ENCODE measurements around the gene THSD7A.

THSD7A gene

DNA sequence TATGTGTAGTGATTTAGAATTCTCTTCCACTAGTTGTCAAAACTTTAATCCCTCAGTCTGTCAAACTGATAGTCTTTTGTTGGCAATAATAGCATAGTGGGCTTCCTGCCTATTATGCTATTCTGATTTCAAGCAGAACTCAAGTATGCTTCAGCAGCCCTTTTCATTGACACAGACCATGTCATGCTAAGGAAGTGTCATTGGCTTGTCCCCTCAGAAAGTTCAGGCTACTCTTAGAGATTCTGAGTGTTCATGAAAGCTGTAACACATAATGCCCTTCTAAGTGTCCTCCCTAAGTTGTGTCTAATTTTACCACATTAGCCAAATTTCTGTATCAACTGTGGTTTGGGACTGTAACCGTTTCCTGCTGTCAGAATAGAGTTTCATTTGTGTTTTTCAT lies 198.7 kb downstream of the THSD7A start:
- no peak for DNase-seq (ENCODE audit: low read depth in 2 of 2)

DNA sequence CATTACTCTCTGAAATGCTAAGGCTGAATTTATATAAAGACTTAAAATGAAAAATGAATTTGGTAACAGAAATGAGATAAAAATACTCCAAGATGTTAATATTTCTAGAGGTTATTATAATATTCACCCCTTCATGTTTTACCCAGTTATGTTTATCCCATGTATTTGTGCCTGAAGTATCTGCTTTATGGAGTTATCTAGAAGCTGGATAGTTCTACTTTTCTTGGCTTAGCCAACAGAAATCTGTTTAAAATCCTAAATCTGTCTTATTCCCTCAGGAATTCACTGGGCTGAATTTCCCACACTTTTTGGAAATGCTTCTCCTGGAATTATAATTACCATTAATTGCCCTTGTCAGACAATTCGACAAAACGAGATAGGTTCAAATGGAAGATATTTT lies 201.6 kb downstream of the THSD7A start:
- no peak for DNase-seq (ENCODE audit: low read depth in 2 of 2)

DNA sequence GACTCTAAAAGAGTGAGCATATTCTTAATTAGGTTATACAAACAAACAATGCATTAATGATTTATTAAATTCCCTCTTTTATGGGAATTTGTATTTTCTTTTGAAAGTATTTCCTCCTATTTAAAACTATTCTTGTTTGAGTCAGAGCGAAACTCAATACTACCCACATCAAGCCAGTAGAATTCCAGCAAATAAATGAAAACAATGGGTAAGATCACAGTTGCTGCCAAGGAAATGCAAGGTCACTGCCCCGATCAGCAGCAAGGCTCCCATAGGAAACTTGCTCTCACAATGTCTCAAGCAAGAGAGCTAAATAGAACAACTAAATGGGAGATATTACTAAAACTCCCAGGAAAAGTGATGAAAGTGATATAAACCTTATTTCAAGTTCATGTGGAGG lies 206.3 kb downstream of the THSD7A start:
- DNase-seq (ENCODE audit: low read depth in 2 of 2) = no peak

DNA sequence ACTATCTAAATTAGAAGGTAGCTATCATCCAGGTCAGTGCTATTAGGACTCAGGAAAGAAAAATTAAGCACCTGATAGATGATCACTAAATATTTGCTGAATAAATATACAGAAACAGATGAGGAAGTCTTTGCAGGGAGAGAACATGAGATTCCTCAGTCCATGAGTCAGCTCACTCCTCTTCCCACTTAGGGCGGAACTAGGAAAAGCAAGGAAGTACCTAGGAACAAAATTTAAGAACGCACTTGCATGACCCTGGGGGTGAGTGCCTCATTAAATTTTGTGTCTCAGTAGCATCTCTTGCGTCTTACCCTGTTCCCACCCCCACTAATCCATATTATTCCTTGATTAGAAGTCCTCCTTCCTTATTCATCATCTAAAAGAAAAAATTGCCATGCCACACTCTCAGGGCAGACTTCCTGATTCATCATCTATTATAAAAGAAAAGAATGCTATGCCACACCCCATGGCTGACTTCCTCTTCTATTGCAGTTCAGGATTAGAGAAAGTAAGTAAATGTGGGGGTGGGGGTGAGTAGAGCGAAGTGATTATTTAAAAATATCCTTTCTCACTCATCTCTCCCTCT lies 208.8 kb downstream of the THSD7A start:
- DNase-seq (ENCODE audit: low read depth in 2 of 2) = no peak

DNA sequence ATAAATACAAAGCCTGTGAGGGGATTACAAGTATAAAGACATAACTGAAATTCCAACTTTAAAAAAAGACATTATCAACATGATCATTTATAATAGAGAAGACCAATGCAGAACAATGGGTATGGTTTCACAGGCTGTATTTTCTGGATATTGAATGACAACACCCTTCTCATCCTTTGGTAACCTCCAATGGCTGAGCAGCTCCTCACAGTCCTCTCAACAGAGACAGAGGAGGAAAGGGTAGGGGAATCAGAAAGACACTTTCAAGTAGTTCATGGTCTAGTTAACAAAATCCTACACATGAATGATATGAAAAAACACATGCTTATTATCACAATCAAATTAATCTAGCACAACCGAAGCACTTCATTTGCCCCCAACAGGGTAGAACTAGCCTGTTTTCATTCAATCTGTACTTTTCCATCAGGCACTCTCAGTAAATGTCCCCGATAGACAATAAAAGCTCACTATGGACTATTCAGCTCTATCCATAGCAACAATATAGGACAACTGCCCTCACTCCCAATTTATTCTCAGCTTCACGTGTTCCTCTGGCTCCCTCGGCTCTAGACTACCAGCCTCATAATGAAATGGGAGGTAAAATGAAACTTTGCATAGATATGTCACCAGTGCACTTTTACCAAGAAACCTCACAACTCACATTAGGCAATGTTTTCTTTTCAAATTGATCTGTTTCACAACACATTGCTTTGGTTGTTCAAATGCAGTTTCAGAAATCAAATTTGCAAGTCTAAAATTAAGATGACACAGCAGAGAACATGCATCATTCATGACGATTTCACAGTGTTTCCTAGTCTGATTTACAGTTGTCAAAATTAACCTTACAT lies 211.4 kb downstream of the THSD7A start:
- DNase-seq (ENCODE audit: low read depth in 2 of 2) = no peak

DNA sequence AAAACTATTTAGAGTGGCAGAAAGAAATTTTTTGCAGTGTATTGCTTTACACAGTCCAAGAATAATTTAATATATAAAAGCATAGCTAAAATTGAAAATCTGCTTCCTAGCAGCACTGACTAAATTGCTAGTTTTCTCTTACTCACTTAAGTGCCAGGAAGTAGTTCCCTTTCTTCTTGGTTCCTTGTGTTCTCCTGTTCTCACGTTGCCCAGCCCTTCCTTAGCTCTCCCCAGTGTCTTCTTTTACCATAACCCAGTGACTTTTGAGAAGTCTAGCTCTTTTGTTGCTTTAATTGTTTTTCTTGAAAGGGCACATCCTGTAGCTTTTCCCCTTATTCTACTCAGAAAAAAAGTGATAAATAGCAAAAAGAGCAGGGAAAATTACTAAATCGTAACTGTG lies 215.5 kb downstream of the THSD7A start:
- no peak for DNase-seq (ENCODE audit: low read depth in 2 of 2)

DNA sequence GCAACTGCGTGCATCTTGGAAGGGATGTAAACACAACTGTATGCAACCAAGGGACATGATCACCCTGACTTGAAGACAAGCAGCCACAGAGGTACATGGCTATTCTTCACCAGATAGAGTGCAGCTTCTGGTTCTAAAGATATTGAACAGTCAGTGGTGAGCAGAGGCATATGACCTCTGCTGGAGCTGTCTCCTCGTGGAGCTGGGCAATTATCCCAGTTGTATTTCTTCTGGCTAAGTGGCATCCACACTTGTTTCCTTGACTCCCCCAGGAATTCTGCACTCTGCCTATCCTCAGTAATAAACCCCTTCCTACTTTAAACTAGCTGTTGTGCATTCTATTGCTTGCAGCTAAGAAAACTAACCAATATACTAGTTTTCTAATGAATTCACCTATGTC lies 216.8 kb downstream of the THSD7A start:
- no peak for DNase-seq (ENCODE audit: low read depth in 2 of 2)

DNA sequence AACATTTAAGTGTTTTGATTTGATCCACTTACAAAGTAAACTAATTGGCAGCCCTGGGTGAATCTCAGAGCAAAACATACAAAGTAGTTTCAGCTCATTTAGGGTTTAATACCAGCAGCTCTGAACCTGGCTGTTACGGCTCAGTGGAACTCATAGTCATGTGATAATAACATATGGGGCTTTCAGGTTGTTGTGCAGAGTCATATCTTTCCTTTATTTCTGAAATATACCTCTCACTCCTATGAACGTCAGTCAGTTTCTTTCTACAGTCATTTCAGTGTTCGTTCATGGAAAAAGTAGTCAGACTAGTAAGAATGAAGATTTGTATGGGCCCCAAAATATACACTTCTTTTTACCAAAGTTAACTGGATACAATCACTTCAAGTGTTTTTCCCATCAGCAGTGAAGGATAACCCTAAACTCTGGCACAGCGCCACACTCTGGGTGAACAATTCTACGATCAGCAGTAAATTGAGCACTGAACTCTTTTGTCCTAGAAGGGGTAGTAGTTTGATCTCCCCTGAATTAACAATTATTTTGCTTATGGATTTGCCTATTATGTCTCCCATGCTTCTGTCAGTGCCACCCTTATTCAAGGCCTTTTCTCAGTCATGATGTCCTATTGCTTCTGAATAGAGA lies 218.6 kb downstream of the THSD7A start:
- no peak for DNase-seq (ENCODE audit: low read depth in 2 of 2)

DNA sequence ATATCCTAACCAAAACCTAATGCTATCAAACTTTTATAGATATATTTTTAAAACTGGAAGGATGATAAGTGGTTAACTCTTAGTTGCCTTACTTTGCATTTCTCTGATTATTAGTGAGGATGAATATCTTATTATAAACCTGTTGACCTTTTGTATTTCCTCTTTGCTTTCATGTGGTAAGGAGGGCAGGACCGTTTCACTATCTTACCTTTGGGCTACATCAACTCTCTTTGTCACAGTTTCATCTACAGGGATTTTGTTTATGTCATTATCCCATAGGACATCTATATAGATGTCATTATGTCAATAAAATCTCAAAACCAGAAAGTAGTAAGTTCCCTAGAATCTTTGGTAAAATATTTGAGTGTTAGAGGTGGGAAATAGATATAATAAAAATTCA lies 219.3 kb downstream of the THSD7A start:
- DNase-seq (ENCODE audit: low read depth in 2 of 2) = no peak

DNA sequence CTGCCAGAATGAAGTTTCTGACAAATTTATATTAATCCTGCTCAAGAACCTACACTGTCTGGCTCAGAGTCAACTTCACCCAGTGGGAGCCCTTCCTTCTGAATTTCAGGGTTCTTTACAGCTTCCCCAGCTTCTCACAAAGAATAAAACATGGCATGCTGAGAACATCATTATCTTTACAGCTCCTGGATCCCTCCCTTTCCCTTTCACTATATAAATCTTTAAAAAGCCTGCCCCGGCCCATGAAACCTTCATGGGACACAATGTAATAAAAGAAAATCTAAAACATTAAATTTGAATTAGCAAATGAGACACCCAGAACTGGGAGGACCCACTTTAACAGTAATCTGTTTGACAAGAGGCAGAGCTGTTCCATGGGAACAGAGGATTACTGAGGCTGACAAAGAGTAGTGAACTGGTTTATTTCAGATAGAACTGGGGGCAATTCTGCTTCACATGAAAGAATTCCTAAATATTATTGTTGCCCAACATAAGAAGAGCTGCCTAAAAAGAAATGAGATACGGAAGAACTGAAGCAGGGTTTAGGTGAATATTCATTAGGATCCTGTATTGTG lies 222.8 kb downstream of the THSD7A start:
- DNase-seq (ENCODE audit: low read depth in 2 of 2) = no peak

DNA sequence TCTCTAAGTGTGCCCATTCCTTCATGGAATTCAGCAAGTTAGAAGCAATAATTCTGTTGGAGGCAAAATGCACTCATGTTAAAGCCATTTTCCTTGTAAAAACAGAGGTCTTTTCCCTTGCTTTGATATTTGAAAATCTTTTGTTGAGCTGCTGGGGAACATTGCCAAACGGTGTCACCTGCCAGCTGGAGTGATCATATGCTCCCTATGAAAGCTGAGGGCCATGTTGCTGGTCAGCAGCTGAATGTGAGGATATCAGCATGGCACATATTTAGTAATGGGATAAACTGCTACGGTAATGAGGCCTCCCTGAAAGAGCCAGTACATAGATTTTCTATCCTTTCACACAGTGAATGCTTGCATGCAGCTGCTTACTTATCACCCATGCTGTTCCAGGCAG lies 224.3 kb downstream of the THSD7A start:
- DNase-seq (ENCODE audit: low read depth in 2 of 2) = no peak

DNA sequence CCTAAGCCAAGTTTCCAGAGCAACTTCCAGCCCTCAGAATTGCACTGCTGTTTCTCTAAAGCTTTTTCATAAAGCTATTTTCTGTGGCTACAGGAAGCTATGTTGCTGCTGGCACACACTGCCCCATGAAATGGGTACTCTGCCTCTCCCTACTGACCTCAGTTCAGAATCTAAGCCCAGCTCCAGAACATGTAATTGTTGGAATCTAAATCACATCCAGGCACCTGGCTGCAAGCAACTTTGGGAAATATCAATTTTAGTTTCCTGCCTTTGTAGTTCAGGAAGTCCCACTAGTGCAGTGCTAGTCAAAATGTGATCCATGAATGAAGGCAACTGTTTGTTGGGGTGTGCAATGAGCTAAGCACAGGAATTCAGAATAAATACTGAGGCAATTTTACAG lies 226.2 kb downstream of the THSD7A start:
- no peak for DNase-seq (ENCODE audit: low read depth in 2 of 2)

DNA sequence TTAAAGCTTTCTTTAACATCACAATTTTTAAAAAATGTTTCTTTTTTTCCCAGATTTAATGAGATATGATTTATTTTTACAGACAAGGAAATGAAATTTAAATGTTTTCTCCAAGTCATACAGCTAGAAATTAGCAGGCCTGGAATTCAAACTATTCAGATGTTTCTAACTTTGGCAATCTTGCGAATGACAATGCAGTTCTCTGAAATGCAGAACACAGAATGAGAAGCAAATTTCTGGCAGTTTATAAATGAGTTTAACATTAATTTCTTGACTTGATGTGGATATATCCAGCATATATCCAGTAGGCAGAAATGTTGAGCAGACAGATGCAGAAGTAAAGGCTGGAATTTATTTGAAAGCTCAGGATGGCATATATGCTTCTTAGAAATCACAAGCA lies 227.5 kb downstream of the THSD7A start:
- no peak for DNase-seq (ENCODE audit: low read depth in 2 of 2)

DNA sequence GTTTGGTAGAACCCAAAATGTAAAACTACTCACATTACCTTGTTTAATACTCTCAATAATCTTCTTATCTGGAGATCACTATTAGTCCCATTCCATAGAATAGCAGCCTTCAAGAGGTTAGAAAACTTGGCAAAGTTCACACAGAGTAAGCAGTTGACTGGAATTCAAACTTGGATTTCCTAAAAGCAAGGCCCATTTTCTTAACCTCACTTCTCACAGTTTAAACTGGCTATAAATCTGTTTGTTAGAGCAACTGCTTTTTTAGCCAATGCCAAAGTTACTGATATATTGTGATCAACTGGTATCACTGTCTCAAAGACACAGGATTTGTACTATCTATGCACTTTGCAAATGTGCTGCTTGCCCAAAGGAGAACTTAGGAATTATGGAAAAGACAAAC lies 230.2 kb downstream of the THSD7A start:
- no peak for DNase-seq (ENCODE audit: low read depth in 2 of 2)

DNA sequence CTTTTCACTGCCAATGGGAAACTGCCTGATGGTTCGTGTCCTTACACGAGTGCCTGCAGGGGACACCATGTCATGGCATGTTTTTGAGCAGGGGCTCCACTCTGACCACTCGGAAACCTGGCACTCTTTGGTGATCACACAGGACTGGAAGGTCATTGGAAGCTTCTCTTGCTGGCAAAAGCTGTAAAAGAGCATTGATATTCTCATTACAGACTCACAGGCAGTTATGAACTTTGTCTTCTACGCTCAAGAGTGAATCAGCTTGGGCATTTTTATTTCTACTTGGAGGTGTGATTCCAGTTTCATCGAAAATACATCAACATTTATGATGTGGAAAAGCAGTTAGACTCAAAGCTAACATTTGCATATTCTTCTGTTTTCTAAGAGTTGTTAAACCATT lies 238.7 kb downstream of the THSD7A start:
- DNase-seq (ENCODE audit: low read depth in 2 of 2) = no peak

DNA sequence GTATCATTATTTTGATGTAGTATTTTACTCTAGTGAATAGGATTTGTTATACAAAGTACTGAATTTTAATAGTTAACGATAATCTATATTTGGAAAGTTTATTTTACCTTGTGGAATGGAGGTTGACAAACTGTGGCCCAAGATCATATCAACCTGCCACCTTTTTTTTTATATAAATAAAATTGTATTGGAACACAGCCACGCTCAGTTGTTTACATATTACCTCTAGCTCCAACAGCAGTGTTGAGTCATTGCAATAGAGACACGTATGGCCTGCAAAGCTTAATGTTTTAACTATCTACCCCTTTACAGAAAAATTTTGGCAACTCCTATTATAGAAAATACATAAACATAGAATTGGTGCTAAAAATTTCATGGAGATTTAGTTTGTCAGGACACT lies 239.3 kb downstream of the THSD7A start:
- no peak for DNase-seq (ENCODE audit: low read depth in 2 of 2)

DNA sequence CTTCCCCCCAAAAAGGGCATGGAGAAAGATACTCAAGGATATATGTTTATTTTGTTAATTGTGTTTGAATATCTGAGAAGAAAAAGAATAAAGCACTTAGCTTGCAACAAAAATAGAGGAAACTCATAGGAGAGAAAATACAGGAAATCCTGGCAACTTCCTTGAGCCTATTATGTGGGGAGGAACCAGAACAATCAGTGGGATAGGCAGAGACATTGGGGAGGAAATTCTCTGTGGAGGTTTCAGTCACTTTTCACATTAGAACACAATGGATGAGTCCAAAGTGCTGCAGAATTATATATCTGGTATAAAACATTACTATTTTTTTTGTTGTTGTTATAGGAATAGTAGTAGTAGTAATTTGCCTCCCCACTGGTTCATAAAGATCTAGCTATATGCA lies 240.1 kb downstream of the THSD7A start:
- no peak for DNase-seq (ENCODE audit: low read depth in 2 of 2)

DNA sequence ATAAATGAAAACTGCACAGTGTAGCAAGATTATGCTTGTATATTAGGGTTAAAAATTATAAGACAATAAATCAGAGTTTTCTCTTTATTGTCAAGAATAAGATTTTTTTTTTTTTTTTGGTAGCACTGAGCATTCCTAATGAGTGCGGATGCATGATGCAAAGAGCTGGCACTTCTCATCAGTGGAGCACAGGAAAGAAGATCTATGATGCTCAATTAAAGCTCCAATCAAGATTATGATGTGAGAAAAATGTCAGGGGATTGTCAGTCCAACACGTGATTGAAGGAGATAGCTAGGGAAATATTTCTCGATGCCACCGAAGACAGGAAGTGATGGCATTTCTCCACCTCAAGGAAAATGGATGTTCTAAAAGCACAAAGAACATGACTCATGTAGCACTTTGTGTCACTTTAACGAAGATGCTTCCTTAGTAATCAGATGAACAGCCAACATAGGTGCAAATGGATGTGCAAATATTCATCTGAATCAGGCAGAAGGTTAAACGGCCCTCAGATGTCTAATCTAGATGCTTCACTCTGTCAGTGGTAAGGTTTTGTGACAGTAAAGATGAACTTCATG lies 240.9 kb downstream of the THSD7A start:
- DNase-seq (ENCODE audit: low read depth in 2 of 2) = no peak

DNA sequence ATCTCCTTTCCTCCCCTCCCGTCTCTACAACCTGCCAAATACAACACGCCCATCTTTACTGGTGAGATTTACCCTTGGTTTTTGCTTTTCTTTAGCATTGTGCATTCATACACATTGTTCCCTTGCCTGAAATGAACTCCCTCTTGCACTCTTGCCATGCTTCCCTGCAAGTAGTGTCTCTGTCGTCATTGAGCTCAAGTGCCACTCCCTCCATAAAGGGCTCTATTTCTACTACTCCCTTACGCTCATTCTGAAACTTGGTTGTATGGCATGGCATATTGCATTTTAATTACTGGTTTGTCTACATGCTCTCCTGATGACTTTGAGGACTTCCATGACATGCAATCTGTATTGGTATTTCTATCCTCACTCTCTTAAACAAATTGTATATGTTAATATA lies 242.7 kb downstream of the THSD7A start:
- no peak for DNase-seq (ENCODE audit: low read depth in 2 of 2)

DNA sequence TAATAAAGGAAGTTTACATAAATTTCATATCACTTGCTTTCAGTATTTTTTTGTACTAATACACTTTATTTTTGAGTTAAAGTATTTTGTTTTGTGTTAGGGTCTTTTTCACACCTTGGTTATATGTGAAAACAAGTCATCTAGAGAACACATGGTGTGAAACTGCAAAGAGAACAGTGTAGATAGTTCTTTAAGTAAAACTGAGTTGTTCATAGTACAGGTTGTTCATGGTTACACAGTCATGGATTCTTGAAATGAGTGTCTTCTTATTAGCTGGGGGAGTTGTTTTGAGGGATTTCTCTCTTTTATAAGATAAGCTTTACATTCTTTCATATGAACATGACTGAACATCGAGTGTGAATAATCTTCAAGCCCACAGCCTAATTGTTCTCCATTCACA lies 244.2 kb downstream of the THSD7A start:
- no peak for DNase-seq (ENCODE audit: low read depth in 2 of 2)

DNA sequence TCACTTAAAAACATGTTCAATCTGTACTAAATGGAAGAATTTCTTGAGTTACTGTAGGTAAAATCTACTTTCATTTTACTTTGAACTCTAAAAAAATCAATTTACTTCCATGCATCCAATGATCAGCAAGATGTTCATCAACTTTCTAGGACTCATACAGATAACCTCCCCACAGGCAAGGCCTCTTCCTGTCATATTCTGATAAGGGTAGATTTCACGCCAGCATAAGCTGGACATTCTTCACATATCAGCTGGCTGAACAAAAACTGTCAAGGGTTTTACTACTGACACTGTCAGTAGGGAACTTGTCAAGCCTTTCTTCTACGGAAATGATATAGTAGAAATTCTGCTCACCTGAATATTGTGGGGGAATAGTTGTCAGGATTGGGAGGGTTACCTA lies 244.9 kb downstream of the THSD7A start:
- DNase-seq (ENCODE audit: low read depth in 2 of 2) = no peak

DNA sequence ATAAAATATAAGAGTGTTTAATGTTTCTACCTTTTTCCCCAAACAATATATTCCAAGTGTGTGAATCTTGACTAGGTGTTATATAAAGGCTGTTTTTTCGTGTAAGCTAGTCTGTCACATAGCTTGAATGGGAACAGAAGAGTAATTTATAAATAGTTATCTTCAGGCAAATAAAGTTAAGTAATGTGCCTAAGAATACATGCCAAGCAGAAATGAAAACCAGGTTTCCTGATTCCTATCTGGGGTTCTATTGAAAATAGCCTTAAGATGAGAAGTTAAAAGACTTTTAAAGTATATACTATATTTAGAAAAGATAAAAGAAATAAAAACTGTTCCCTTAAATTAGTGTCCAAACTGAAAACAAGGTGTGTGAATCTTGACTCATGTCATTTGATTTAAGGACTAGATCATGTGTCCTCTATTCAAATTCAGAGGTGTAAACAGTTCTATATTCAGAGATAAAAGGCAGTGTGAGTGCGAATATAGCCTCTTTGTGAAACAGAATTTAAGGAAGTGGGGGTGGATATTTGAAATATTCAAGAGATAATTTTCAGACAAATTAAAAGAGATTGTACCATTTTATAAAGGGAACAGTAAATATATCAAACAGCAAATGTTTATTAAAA lies 247.5 kb downstream of the THSD7A start:
- no peak for DNase-seq (ENCODE audit: low read depth in 2 of 2)
